Muscle of leg (tissue), 11 donors: ENCODE measurements around the gene OLFML2B. TPM values are rescaled to one million over a fixed set of nuclear protein-coding genes. Genes with fewer than 3 reads are reported as not detected.
"Not testable (repeated sequence)": the region's sequence is repeated elsewhere in the genome, so short reads cannot be mapped to it uniquely, and the experiment has no call there.

Experiments
- DNase-seq: peaks from one replicate; pipeline ENCODE4 v3.0.0; 2013
- H3K27ac ChIP-seq: one replicate; pipeline ENCODE4 v1.5.1; 2013; ENCODE audit warnings: mild to moderate bottlenecking, low read length, control low read depth
- H3K27me3 ChIP-seq: one replicate; pipeline ENCODE4 v1.6.1; 2013; ENCODE audit warnings: low read length; ENCODE audit not compliant: control insufficient read depth, insufficient read depth
- H3K36me3 ChIP-seq: one replicate; pipeline ENCODE4 v1.6.1; 2013; ENCODE audit warnings: low read length; ENCODE audit not compliant: control insufficient read depth, insufficient read depth
- H3K4me1 ChIP-seq: one replicate; pipeline ENCODE4 v1.6.1; 2013; ENCODE audit warnings: low read length; ENCODE audit not compliant: control insufficient read depth, insufficient read depth
- H3K4me3 ChIP-seq: one replicate; pipeline ENCODE4 v1.5.1; 2013; ENCODE audit warnings: low read length, control low read depth
- H3K9me3 ChIP-seq: replicated peaks from 2 replicates; pipeline ENCODE4 v1.6.1; 2013; ENCODE audit warnings: low read depth, low read length; ENCODE audit not compliant: control insufficient read depth
- WGBS: methylation state at CpG from one replicate; pipeline ENCODE4 v1.1.5; 2013; ENCODE audit warnings: missing lambda C conversion rate; ENCODE audit not compliant: insufficient coverage; 5-methylcytosine and 5-hydroxymethylcytosine counted together
- polyA plus RNA-seq, 8 donors: library from polyadenylated mRNA; unstranded; fragments of 120-200 nt; gene quantifications; one replicate each; pipeline versions ENCODE4 v1.2.1 to v1.2.3, GENCODE V29; 2013; ENCODE audit warnings: inconsistent platforms in 1 of 8, low replicate concordance in 1 of 8; ENCODE audit not compliant: insufficient read length in 8 of 8, insufficient read depth in 1 of 8
- total RNA-seq: library from RNA; stranded (reverse); fragments of 120-200 nt; gene quantifications from one replicate; pipeline ENCODE4 v1.2.4, GENCODE V29; 2013

The OLFML2B gene
- total and polyA plus RNA-seq, 9 donors: 78.4 to 212 (median 115) TPM

DNA sequence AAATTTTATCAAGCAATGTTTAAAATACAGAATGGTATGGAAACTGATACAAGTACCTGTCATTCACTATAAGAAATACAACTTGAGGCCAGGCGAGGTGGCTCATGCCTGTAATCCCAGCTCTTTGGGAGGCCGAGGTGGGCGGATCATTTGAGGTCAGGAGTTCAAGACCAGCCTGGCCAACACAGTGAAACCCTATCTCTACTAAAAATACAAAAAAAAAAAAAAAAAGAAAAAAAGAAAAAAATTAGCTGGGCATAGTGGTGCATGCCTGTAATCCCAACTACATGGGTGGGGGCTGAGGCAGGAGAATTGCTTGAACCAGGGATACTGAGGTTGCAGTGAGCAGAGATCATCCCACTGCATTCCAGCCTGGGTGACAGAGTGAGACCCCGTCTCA is 43.2 kb upstream of the OLFML2B start:
- no CpG with 5 or more reads among the region's 4 CpGs for WGBS
- Histone ChIP-seq H3K27me3 (peaks cover 19% of the 10 kb centered on the region), H3K4me1 (peaks cover 12% of the 10 kb centered on the region)

GRCh38 chr1:162065016-162065415 is 41.3 kb upstream of the OLFML2B start:
- Histone ChIP-seq H3K27ac (no peak overlapping the region), H3K27me3 (peaks cover 3% of the 10 kb centered on the region), H3K4me1 (peaks cover 5% of the 10 kb centered on the region), H3K4me3 (no peak overlapping the region), H3K36me3 (no peaks in the 10 kb centered on the region), H3K9me3 (no peaks in the 10 kb centered on the region)
- no CpG with 5 or more reads among the region's 2 CpGs for WGBS
- no peak for DNase-seq

More for the DNA sequence above, 43.2 kb upstream of the OLFML2B start:
- not testable (repeated sequence) for H3K36me3 ChIP-seq, DNase-seq, H3K4me3 ChIP-seq, H3K9me3 ChIP-seq, H3K27ac ChIP-seq

- Histone ChIP-seq H3K4me3 (no peak overlapping the region), H3K27me3 (peaks cover 2% of the 10 kb centered on the region), H3K4me1 (peaks cover 2% of the 10 kb centered on the region), H3K27ac (no peak overlapping the region), H3K36me3 (no peaks in the 10 kb centered on the region), H3K9me3 (no peaks in the 10 kb centered on the region)
- 6% methylated on average over 3 of the region's 4 CpGs for WGBS
- DNase-seq: peak; percentile 21
Observed at GRCh38 chr1:162062542-162063015, 38.9 kb upstream of the OLFML2B start.

DNA sequence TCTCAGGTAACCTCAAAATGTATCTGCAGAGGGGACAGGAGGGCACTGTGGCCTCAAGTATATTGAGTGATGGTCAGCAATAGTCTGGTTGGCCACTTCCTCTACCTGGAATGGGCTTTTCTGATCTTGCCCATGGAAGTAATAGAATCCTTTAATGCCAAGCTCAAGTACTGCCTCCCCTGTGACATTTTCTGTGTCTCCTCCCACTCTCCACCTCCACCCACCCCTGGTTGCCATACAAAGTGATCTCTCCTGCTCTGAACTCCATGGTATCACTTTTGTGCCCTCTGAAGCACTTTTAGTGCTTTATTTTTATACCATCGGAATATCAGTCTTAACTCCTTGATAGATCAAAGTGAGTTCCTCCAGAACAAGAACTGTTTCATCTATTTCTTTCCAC is 36.6 kb upstream of the OLFML2B start:
- no peaks in the 10 kb centered on the region for H3K9me3 ChIP-seq
- H3K27ac ChIP-seq: no peak overlapping the region
- DNase-seq: no peak
- no peak overlapping the region for H3K4me3 ChIP-seq
- 86% methylated on average over 1 of the region's 1 CpG for WGBS
- H3K4me1 ChIP-seq: peaks cover 2% of the 10 kb centered on the region
- H3K27me3 ChIP-seq: peaks cover 2% of the 10 kb centered on the region
- H3K36me3 ChIP-seq: no peaks in the 10 kb centered on the region

DNA sequence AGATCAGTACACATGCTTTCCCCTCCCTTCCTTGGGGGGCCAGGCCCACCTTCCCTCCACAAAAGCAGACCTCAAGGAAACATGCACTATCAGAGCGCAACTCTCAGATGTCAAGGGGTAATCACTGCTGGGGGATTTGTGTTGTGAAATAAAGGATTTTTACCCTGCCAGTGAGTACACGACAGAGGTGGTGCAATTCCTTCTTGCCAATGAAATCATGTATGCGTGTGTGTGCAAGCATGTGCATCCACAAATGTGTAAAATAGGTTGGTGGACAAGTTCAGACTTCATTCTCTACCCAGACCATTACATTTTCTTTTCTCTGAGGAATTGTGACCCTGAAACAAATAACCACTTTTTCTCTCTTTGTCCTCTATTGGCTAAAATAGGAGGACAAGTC is 36.1 kb upstream of the OLFML2B start:
- no peak overlapping the region for H3K27ac ChIP-seq
- no peaks in the 10 kb centered on the region for H3K27me3 ChIP-seq
- H3K36me3 ChIP-seq: no peaks in the 10 kb centered on the region
- H3K9me3 ChIP-seq: no peaks in the 10 kb centered on the region
- WGBS: no CpG with 5 or more reads among the region's 3 CpGs
- no peak for DNase-seq
- no peak overlapping the region for H3K4me3 ChIP-seq
- peaks cover 2% of the 10 kb centered on the region for H3K4me1 ChIP-seq

DNA sequence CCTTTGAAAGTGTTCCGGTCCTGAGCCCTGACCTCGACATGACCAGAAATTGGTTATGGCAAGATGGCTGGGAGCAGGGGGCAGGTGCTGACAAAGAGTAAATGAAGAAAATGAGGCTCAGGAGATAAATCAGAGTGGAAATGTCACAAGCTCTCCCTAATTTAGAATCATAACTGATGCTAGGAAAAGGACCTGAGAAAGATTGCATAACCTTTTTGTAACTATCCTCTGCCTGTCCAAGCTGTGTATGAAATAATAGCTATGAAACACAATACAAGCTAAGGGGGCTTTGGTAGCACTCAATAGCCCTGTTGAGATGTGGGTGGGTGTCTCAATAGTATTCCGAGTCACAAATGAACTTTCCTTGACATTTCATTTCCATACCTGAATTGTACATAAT is 32.9 kb upstream of the OLFML2B start:
- H3K9me3 ChIP-seq: no peaks in the 10 kb centered on the region
- WGBS: 80% methylated on average over 2 of the region's 3 CpGs
- peaks cover 2% of the 10 kb centered on the region for H3K27me3 ChIP-seq
- no peak overlapping the region for H3K4me3 ChIP-seq
- H3K27ac ChIP-seq: no peak overlapping the region
- no peaks in the 10 kb centered on the region for H3K36me3 ChIP-seq
- no peak for DNase-seq
- no peaks in the 10 kb centered on the region for H3K4me1 ChIP-seq

GRCh38 chr1:162056043-162056442 is 32.4 kb upstream of the OLFML2B start:
- Histone ChIP-seq H3K9me3 (no peaks in the 10 kb centered on the region), H3K36me3 (no peaks in the 10 kb centered on the region), H3K27ac (no peak overlapping the region), H3K27me3 (peaks cover 2% of the 10 kb centered on the region), H3K4me1 (no peaks in the 10 kb centered on the region), H3K4me3 (no peak overlapping the region)
- no CpG with 5 or more reads among the region's 3 CpGs for whole genome bisulfite sequencing
- peak; percentile 67 for DNase-seq

DNA sequence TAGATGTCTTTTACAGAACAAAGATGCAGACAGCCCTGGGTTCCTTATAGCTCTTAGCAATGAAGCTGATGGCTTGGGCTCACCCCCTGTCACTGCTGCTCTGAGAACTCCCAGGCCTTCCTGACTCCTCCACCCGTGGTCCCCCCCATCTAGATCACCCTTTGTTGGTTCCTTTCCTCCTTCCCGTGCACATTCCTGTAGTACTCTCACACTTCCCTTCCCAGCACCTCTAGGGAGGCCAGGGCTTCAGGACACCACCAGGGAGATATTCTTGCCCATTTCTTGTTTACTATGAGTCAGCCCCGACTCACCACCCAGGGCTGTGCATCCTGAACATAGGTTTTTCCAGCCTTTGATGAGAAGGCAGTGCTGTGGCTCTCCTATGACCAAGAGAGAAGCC is 31.4 kb upstream of the OLFML2B start:
- Histone ChIP-seq H3K9me3 (no peaks in the 10 kb centered on the region), H3K4me1 (no peaks in the 10 kb centered on the region), H3K36me3 (no peaks in the 10 kb centered on the region), H3K4me3 (no peak overlapping the region), H3K27ac (no peak overlapping the region), H3K27me3 (peaks cover 2% of the 10 kb centered on the region)
- WGBS: 50% methylated on average over 3 of the region's 3 CpGs
- no peak for DNase-seq

- DNase-seq, H3K4me1 ChIP-seq, H3K36me3 ChIP-seq, H3K27ac ChIP-seq, H3K9me3 ChIP-seq, H3K4me3 ChIP-seq, H3K27me3 ChIP-seq: not testable (repeated sequence)
- 95% methylated on average over 3 of the region's 3 CpGs for WGBS
Observed at GRCh38 chr1:162053949-162054348, 30.3 kb upstream of the OLFML2B start.

GRCh38 chr1:162046921-162047320 is 23.3 kb upstream of the OLFML2B start:
- Histone ChIP-seq H3K9me3 (peaks cover 4% of the 10 kb centered on the region), H3K4me3 (no peak overlapping the region), H3K36me3 (no peaks in the 10 kb centered on the region), H3K27ac (no peak overlapping the region), H3K27me3 (no peaks in the 10 kb centered on the region), H3K4me1 (no peaks in the 10 kb centered on the region)
- no peak for DNase-seq
- no CpG with 5 or more reads among the region's 1 CpG for WGBS

DNA sequence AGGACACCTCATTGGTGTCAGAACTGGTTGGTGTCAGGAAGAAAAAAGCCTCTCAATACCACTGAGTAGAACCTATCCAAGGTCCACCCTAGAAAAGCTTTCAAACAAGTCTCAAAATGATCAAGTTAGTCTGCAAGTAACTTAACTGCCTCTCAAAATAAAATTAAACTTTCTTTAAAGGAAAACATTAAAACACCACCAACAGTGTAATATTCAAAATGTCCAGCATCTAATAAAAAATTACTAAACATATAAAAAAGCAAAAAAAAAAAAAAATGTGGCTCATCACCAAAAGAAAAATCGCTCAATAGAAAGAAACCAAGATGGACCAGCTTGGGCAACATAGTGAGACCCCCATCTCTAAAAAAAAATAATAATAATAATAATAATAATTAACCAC is 18.7 kb upstream of the OLFML2B start:
- WGBS: no CpG with 5 or more reads among the region's 1 CpG
- no peaks in the 10 kb centered on the region for H3K27me3 ChIP-seq
- no peak overlapping the region for H3K4me3 ChIP-seq
- peaks cover 4% of the 10 kb centered on the region for H3K9me3 ChIP-seq
- DNase-seq: no peak
- no peaks in the 10 kb centered on the region for H3K36me3 ChIP-seq
- H3K27ac ChIP-seq: no peak overlapping the region
- H3K4me1 ChIP-seq: no peaks in the 10 kb centered on the region
